NOMO-1 treated with dmso at 0.1 percent for 144 hours (cell line): ENCODE data around the gene ZNF667.

ENCODE experiments used
- DNase-seq: peaks from one replicate; lab custom pipeline; 2025; ENCODE audit not compliant: unreplicated experiment; lab: John Stamatoyannopoulos, UW

Gene ZNF667

DNA sequence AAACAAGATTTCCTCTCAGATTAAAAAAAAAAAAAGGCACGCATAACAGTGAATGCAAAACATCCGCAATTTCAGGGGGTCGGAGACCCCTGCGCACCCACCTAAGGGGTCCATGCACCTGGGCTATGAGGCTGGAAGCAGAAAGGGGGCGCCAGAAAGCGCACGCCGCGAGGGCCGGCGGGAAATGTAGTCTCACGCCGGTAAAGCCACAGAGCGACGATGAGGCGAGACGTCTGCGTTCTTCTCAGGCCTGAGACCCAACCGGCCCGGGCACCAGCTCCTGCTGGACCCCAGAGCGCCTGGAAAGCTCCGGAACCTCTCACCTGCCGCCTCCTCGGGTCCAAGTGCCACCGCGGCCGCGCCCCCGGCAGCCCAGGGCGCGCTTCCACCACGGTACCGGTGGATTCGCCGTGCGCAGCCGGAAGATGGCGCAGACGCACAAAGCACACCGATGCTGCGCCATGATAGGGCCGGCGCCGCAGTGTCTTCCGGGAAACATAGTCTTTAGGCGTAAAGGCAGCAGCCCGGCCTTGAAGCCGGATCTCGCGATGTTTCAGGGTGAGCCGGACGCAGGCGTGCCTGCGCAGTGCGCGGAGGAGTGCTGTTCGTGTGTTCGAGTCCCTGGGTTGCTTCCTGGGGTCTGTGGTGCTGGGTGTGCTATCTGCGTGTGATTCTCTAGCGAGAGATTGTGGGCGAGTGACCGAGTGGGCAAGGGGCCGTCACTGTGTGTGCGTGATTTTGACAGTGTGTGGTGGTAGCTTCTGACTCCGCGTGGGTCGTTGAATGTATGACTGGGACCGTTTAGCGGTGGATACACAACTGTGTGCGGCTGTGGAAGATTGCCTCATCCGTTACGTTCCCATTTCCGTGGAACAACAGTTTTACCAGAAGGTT, 83.8 kb downstream of the ZNF667 start, which contains the start of gene ZNF582:
Gene ZNF582 (minus strand): TSS at position 416 of the 894 bp plus-strand sequence. CDS start 1,782 bp downstream, outside the sequence.
- DNase-seq, result peak; percentile 81
